ENCODE measurements around the gene CRYL1. TPM values are rescaled to one million over a fixed set of nuclear protein-coding genes. Genes with fewer than 3 reads are reported as not detected.

Gene CRYL1
- total RNA-seq, 1 experiment from 2014 or later, result 0.14 TPM

- peak; percentile 65 for DNase-seq
- H3K4me3 ChIP-seq (ENCODE audit: insufficient read depth, low read depth, low read length), result no peak overlapping the region
- no peaks in the 10 kb centered on the region for H3K36me3 ChIP-seq (replicated peaks; ENCODE audit: control insufficient read depth, insufficient read depth, low read length)
- H3K27me3 ChIP-seq (ENCODE audit: control insufficient read depth, insufficient read depth, low read length), result no peaks in the 10 kb centered on the region
Observed at GRCh38 chr13:20390526-20391175, 135.0 kb downstream of the CRYL1 start.

GRCh38 chr13:20389696-20390525, 135.7 kb downstream of the CRYL1 start:
- DNase-seq, result no peak
- no peaks in the 10 kb centered on the region for H3K36me3 ChIP-seq (replicated peaks; ENCODE audit: control insufficient read depth, insufficient read depth, low read length)
- H3K4me3 ChIP-seq (ENCODE audit: insufficient read depth, low read depth, low read length), result no peak overlapping the region
- no peaks in the 10 kb centered on the region for H3K27me3 ChIP-seq (ENCODE audit: control insufficient read depth, insufficient read depth, low read length)

DNA sequence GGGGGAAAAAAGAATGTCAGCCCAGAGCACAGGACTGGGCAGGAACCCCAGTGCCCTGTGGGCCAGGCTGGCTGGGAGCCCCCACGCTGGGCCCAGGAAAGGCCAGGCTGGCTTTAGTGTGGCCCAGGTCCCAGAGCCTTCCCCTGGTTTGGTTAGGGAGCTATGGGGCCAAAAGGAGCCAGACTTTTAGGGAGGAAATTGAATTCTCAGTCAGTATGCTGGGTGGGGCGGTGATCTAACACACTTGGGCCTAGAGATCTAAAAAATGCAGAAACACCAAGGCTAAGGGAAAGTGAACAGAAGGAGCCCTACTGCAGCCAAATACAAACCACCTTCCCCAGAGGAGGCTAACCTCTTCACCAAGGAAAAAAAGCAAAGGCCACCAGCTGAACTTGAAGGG, 137.5 kb downstream of the CRYL1 start:
- no peaks in the 10 kb centered on the region for H3K27me3 ChIP-seq (ENCODE audit: control insufficient read depth, insufficient read depth, low read length)
- no peak for DNase-seq
- H3K36me3 ChIP-seq (replicated peaks; ENCODE audit: control insufficient read depth, insufficient read depth, low read length), result no peaks in the 10 kb centered on the region
- no peak overlapping the region for H3K4me3 ChIP-seq (ENCODE audit: insufficient read depth, low read depth, low read length)

DNA sequence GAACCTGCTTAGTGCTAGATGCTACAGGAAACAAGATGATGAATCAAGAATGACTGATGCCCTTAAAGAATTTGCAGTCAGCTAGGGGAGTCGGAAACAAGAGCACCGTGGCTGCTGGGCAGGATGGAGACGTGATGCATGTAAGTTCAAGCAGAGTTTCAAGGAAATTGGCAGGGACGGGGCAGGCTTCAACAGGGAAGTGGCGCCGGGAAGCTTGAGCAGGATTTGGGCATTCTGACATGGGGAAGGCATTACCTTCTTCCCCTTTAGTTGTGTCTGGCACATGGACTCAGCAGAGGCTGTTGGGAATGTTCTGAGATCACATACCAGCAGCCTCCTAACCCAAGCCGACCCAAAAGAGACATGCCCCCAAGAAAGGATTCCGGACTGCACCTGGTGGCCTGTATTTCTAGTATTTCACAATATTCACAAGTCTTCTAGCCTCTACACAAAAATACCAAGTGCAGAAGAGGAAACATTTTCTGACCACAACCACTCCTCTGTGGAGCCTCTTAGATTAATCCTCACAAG, 138.2 kb downstream of the CRYL1 start:
- Histone ChIP-seq H3K4me3 (ENCODE audit: insufficient read depth, low read depth, low read length) (no peak overlapping the region), H3K27me3 (ENCODE audit: control insufficient read depth, insufficient read depth, low read length) (no peaks in the 10 kb centered on the region), H3K36me3 (replicated peaks; ENCODE audit: control insufficient read depth, insufficient read depth, low read length) (no peaks in the 10 kb centered on the region)
- no peak for DNase-seq

DNA sequence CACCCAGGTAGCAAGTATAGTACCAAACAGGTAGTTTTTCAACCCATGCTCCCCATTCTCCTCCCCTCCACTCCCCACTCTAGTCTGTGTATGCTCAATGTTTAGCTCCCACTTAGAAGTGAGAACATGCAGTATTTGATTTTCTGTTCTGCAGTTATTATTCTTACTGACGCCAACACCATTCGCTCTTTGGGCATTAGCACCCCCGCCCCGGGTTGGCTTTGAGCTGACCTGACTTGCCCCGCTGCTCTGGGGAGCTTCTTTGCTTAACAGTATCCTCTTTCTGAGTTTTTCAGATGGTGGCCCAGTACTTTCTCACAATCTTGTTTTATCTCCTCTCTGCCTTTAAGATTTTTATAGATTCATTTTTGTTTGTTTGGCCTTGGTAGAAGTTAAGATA, 138.7 kb downstream of the CRYL1 start:
- no peak overlapping the region for H3K4me3 ChIP-seq (ENCODE audit: insufficient read depth, low read depth, low read length)
- no peaks in the 10 kb centered on the region for H3K27me3 ChIP-seq (ENCODE audit: control insufficient read depth, insufficient read depth, low read length)
- no peak for DNase-seq
- no peaks in the 10 kb centered on the region for H3K36me3 ChIP-seq (replicated peaks; ENCODE audit: control insufficient read depth, insufficient read depth, low read length)

GRCh38 chr13:20383058-20383457, 142.6 kb downstream of the CRYL1 start:
- Histone ChIP-seq H3K4me3 (ENCODE audit: insufficient read depth, low read depth, low read length) (no peak overlapping the region), H3K27me3 (ENCODE audit: control insufficient read depth, insufficient read depth, low read length) (no peaks in the 10 kb centered on the region), H3K36me3 (replicated peaks; ENCODE audit: control insufficient read depth, insufficient read depth, low read length) (no peaks in the 10 kb centered on the region)
- no peak for DNase-seq

DNA sequence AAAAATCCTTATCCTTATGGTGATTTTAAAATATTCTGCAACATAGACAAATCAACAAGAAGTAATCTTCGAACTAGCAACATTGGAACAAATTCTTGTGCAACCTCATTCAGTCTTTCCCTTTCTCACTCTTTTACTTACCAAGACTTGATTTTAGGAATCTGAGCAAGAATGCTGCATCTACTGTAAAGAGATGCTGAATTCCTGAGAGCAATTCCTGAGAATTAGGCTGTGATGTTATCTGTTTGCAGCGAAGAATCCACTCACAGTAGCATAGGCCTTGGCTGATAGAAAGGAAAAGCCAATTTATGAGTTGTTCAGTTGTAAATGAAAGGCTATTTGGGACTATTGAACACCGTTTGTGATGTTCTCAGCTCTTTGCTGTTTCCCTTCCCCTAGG, 144.3 kb downstream of the CRYL1 start:
- Histone ChIP-seq H3K4me3 (ENCODE audit: insufficient read depth, low read depth, low read length) (no peak overlapping the region), H3K27me3 (ENCODE audit: control insufficient read depth, insufficient read depth, low read length) (no peaks in the 10 kb centered on the region), H3K36me3 (replicated peaks; ENCODE audit: control insufficient read depth, insufficient read depth, low read length) (no peaks in the 10 kb centered on the region)
- no peak for DNase-seq

DNA sequence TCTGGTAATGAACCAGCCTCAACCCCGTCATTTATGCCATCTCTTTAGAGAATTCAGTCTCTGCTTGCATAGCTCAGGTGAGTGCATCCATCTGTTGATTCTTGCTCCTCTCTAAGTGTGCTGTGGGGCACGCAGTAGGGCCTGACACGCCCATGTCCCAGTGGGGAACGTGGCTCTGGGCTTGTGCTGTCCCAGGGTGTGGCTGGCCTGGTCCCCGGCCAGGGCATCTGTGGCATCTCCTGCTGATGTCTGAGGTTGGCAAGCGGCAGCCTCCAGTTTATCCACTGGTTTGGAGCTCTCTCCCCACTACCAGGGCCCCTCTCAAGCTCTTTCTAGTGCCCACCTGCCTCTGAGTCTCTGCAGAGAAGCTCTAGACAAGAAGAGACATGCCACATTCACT, 146.9 kb downstream of the CRYL1 start:
- no peak for DNase-seq
- Histone ChIP-seq H3K27me3 (ENCODE audit: control insufficient read depth, insufficient read depth, low read length) (no peaks in the 10 kb centered on the region), H3K36me3 (replicated peaks; ENCODE audit: control insufficient read depth, insufficient read depth, low read length) (no peaks in the 10 kb centered on the region), H3K4me3 (ENCODE audit: insufficient read depth, low read depth, low read length) (no peak overlapping the region)

GRCh38 chr13:20377720-20378119, 147.9 kb downstream of the CRYL1 start:
- no peak for DNase-seq
- Histone ChIP-seq H3K36me3 (replicated peaks; ENCODE audit: control insufficient read depth, insufficient read depth, low read length) (no peaks in the 10 kb centered on the region), H3K4me3 (ENCODE audit: insufficient read depth, low read depth, low read length) (no peak overlapping the region), H3K27me3 (ENCODE audit: control insufficient read depth, insufficient read depth, low read length) (no peaks in the 10 kb centered on the region)

- H3K4me3 ChIP-seq (ENCODE audit: insufficient read depth, low read depth, low read length), result no peak overlapping the region
- no peak for DNase-seq
- no peaks in the 10 kb centered on the region for H3K36me3 ChIP-seq (replicated peaks; ENCODE audit: control insufficient read depth, insufficient read depth, low read length)
- H3K27me3 ChIP-seq (ENCODE audit: control insufficient read depth, insufficient read depth, low read length), result no peaks in the 10 kb centered on the region
Observed at GRCh38 chr13:20375871-20376270, 149.8 kb downstream of the CRYL1 start.

- no peak overlapping the region for H3K4me3 ChIP-seq (ENCODE audit: insufficient read depth, low read depth, low read length)
- H3K27me3 ChIP-seq (ENCODE audit: control insufficient read depth, insufficient read depth, low read length), result no peaks in the 10 kb centered on the region
- DNase-seq, result no peak
- no peaks in the 10 kb centered on the region for H3K36me3 ChIP-seq (replicated peaks; ENCODE audit: control insufficient read depth, insufficient read depth, low read length)
Observed at GRCh38 chr13:20373861-20374260, 151.8 kb downstream of the CRYL1 start.

DNA sequence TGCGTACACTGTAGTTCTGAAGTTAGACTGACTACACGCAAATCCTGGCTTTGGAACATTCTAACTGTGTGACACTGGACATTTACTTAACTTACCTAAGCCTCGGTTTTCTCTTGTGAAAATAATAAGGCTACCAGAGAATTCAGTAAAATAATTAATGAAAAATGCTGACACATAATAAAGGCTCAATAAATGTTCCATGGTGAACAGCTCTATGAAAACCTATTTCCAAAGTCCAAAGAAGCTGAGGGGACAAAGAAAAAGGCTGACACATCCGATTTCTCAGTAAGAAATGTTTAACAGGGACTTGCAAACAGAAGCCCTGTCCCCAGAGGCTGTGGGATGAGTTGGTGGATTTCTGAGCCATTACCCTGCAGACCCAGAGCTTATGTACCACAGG, 153.8 kb downstream of the CRYL1 start:
- DNase-seq, result no peak
- Histone ChIP-seq H3K27me3 (ENCODE audit: control insufficient read depth, insufficient read depth, low read length) (no peaks in the 10 kb centered on the region), H3K4me3 (ENCODE audit: insufficient read depth, low read depth, low read length) (no peak overlapping the region), H3K36me3 (replicated peaks; ENCODE audit: control insufficient read depth, insufficient read depth, low read length) (no peaks in the 10 kb centered on the region)

DNA sequence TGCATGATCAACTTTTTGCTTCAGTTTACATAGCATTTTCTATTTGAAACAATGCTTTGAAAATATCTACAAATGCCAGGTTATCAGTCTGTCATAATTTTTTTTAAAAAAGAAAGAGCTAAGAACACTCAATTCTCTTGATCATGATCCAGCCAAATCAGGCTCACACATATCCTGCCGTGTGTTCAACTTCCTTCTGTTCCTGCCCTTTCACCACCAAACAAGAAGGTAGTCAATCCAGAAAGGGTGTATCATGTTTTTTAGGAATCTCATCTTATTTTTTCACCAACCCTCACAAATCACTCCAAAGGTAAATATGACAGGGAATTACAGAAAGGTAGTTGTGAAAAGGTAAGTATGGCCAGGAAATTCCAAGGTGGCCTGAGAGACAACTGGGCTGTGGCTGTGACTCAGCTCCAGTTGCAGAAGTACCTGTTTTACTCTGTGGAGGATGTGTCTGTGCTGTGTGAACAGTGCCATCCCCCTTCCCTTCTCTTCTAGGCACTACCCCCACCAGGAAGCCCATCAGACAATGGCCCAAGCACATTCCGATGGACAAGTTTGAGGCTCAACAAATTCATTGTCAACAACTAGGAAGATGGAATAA, 154.7 kb downstream of the CRYL1 start:
- Histone ChIP-seq H3K36me3 (replicated peaks; ENCODE audit: control insufficient read depth, insufficient read depth, low read length) (no peaks in the 10 kb centered on the region), H3K4me3 (ENCODE audit: insufficient read depth, low read depth, low read length) (no peak overlapping the region), H3K27me3 (ENCODE audit: control insufficient read depth, insufficient read depth, low read length) (no peaks in the 10 kb centered on the region)
- DNase-seq, result no peak

GRCh38 chr13:20369886-20370361, 155.7 kb downstream of the CRYL1 start:
- Histone ChIP-seq H3K36me3 (replicated peaks; ENCODE audit: control insufficient read depth, insufficient read depth, low read length) (no peaks in the 10 kb centered on the region), H3K27me3 (ENCODE audit: control insufficient read depth, insufficient read depth, low read length) (no peaks in the 10 kb centered on the region; the same call in 1 of the 2 replicates), H3K4me3 (ENCODE audit: insufficient read depth, low read depth, low read length) (no peak overlapping the region)
- DNase-seq, result no peak

DNA sequence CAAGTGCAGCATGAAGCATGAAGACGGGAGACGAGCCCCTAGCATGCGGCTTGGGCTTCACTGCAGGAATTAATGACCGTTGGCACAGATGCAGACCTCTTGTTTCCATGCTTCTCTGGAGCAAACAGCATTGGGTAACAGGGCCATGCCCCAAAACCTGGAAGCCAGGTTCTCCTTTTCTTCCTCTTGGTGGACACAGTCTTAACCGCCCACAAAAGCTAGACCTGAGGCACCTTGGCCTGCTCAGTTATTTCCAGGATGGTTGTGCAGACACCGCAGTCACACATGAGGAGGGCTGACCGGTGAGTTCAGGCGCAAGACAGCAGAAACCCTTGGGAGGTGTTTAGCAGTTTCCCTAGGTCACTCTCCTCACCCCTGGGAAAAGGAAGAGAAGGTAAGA, 159.6 kb downstream of the CRYL1 start:
- H3K36me3 ChIP-seq (replicated peaks; ENCODE audit: control insufficient read depth, insufficient read depth, low read length), result no peaks in the 10 kb centered on the region
- DNase-seq, result no peak
- no peak overlapping the region for H3K4me3 ChIP-seq (ENCODE audit: insufficient read depth, low read depth, low read length)
- H3K27me3 ChIP-seq (ENCODE audit: control insufficient read depth, insufficient read depth, low read length), result peaks cover 3% of the 10 kb centered on the region

All from H7 (cell line).